GM18508 (cell line): ENCODE measurements around the gene WNT16.
"Not testable (repeated sequence)": the region's sequence is repeated elsewhere in the genome, so short reads cannot be mapped to it uniquely, and the experiment has no call there.

Experiments used
- ATAC-seq: cut with Tn5 transposase; IDR thresholded peaks from one replicate; pipeline ENCODE4 v1.9.1; 2021; ENCODE audit warnings: moderate number of reproducible peaks; ENCODE audit not compliant: insufficient read depth, unreplicated experiment

WNT16 gene

GRCh38 chr7:121328508-121329190 lies at the start of gene WNT16:
Gene WNT16, plus strand, starts transcription at chr7:121329000. Its CDS starts 293 bp downstream, at chr7:121329293.
- ATAC-seq, result no peak

- ATAC-seq, result no peak
Measured at GRCh38 chr7:121279060-121279620, 49.7 kb upstream of the WNT16 start.

GRCh38 chr7:121279822-121280221 lies 49.0 kb upstream of the WNT16 start:
- ATAC-seq, result no peak

- no peak for ATAC-seq
Measured at GRCh38 chr7:121280656-121281055, 48.1 kb upstream of the WNT16 start.

GRCh38 chr7:121282129-121282528 lies 46.7 kb upstream of the WNT16 start:
- no peak for ATAC-seq

- no peak for ATAC-seq
Measured at GRCh38 chr7:121285066-121285667, 43.6 kb upstream of the WNT16 start.

- ATAC-seq, result no peak
Measured at GRCh38 chr7:121286186-121286585, 42.6 kb upstream of the WNT16 start.

GRCh38 chr7:121286742-121287734 lies 41.8 kb upstream of the WNT16 start:
- ATAC-seq, result no peak

- ATAC-seq, result no peak
Measured at GRCh38 chr7:121288894-121289293, 39.9 kb upstream of the WNT16 start.

- not testable (repeated sequence) for ATAC-seq
Measured at GRCh38 chr7:121289930-121290329, 38.9 kb upstream of the WNT16 start.

GRCh38 chr7:121294448-121294992 lies 34.3 kb upstream of the WNT16 start:
- no peak for ATAC-seq

GRCh38 chr7:121297843-121298242 lies 31.0 kb upstream of the WNT16 start:
- ATAC-seq, result no peak

GRCh38 chr7:121298831-121299239 lies 30.0 kb upstream of the WNT16 start:
- ATAC-seq, result no peak

- no peak for ATAC-seq
Measured at GRCh38 chr7:121300685-121301420, 27.9 kb upstream of the WNT16 start.

- ATAC-seq, result no peak
Measured at GRCh38 chr7:121301446-121302213, 27.2 kb upstream of the WNT16 start.

- ATAC-seq, result peak; percentile 88
Measured at GRCh38 chr7:121302214-121302745, 26.5 kb upstream of the WNT16 start.

- no peak for ATAC-seq
Measured at GRCh38 chr7:121303422-121304101, 25.2 kb upstream of the WNT16 start.

GRCh38 chr7:121304102-121304658 lies 24.6 kb upstream of the WNT16 start:
- no peak for ATAC-seq
